ENCODE measurements around the gene PTPN14. TPM values are rescaled to one million over a fixed set of nuclear protein-coding genes. Genes with fewer than 3 reads are reported as not detected.
A peak's percentile ranks its signal among the peaks of the same experiment; 100 is the strongest.

PTPN14 gene
- total RNA-seq, 3 donors from 2014 or later: 5.8 to 49.0 (median 8.3) TPM

- ATAC-seq (no peak), DNase-seq (no peak)
- H3K36me3 ChIP-seq (ENCODE audit: low read depth): no peaks in the 10 kb centered on the region
- TF ChIP-seq, protein P1, sequence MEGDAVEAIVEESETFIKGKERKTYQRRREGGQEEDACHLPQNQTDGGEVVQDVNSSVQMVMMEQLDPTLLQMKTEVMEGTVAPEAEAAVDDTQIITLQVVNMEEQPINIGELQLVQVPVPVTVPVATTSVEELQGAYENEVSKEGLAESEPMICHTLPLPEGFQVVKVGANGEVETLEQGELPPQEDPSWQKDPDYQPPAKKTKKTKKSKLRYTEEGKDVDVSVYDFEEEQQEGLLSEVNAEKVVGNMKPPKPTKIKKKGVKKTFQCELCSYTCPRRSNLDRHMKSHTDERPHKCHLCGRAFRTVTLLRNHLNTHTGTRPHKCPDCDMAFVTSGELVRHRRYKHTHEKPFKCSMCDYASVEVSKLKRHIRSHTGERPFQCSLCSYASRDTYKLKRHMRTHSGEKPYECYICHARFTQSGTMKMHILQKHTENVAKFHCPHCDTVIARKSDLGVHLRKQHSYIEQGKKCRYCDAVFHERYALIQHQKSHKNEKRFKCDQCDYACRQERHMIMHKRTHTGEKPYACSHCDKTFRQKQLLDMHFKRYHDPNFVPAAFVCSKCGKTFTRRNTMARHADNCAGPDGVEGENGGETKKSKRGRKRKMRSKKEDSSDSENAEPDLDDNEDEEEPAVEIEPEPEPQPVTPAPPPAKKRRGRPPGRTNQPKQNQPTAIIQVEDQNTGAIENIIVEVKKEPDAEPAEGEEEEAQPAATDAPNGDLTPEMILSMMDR (IDR thresholded peaks at IDR 0.05): no peak
- H3K4me3 ChIP-seq: no peak overlapping the region
- no peaks in the 10 kb centered on the region for H3K9me3 ChIP-seq
- no peaks in the 10 kb centered on the region for H3K4me1 ChIP-seq (ENCODE audit: low read depth)
- intact Hi-C loops (cut with DNase I, micrococcal nuclease): no loop called here
Measured at GRCh38 chr1:214449371-214449770, 102.0 kb downstream of the PTPN14 start.

DNA sequence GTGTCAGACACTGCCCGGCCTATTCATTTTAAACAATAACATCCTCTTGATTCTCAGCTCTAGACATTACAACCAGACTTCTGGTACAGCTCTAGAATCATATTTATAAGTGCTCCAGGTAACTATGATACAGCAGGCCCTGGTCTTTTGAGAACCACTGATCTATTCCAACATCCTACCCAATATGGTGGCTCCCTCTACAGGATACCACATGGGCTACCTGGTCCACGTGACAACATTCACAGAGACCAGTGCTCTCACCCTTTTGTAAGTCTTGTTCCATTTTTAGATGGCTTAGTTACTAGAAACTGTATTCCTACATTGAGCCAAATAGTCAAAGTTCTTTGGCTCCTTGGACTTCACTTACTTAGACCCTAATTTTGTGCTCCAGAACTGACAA is 102.9 kb downstream of the PTPN14 start:
- intact Hi-C loops (cut with DNase I, micrococcal nuclease): no loop called here
- ATAC-seq: no peak
- Histone ChIP-seq H3K4me3 (no peak overlapping the region), H3K36me3 (ENCODE audit: low read depth) (no peaks in the 10 kb centered on the region), H3K4me1 (ENCODE audit: low read depth) (no peaks in the 10 kb centered on the region), H3K9me3 (no peaks in the 10 kb centered on the region)
- no peak for DNase-seq
- TF ChIP-seq, protein P1 (IDR thresholded peaks at IDR 0.05): no peak

GRCh38 chr1:214447557-214447871 is 103.9 kb downstream of the PTPN14 start:
- H3K4me3 ChIP-seq: no peak overlapping the region
- intact Hi-C loops (cut with DNase I, micrococcal nuclease): no loop called here
- no peaks in the 10 kb centered on the region for H3K4me1 ChIP-seq (ENCODE audit: low read depth)
- no peaks in the 10 kb centered on the region for H3K36me3 ChIP-seq (ENCODE audit: low read depth)
- H3K9me3 ChIP-seq: no peaks in the 10 kb centered on the region
- DNase-seq: no peak
- ATAC-seq: no peak
- TF ChIP-seq, protein P1 (IDR thresholded peaks at IDR 0.05): no peak

GRCh38 chr1:214446772-214447556 is 104.4 kb downstream of the PTPN14 start:
- TF ChIP-seq, protein P1 (IDR thresholded peaks at IDR 0.05): no peak
- ATAC-seq (peak; percentile 41), DNase-seq (peak in 1 of 3 donors; percentile 6)
- Histone ChIP-seq H3K4me3 (no peak overlapping the region), H3K4me1 (ENCODE audit: low read depth) (no peaks in the 10 kb centered on the region), H3K9me3 (no peaks in the 10 kb centered on the region), H3K36me3 (ENCODE audit: low read depth) (no peaks in the 10 kb centered on the region)
- intact Hi-C loops (cut with DNase I, micrococcal nuclease): no loop called here

- no peaks in the 10 kb centered on the region for H3K9me3 ChIP-seq
- intact Hi-C loops (cut with DNase I, micrococcal nuclease): no loop called here
- TF ChIP-seq, protein P1 (IDR thresholded peaks at IDR 0.05): no peak
- ATAC-seq (peak; percentile 31), DNase-seq (no peak)
- H3K4me1 ChIP-seq (ENCODE audit: low read depth): no peaks in the 10 kb centered on the region
- no peak overlapping the region for H3K4me3 ChIP-seq
- H3K36me3 ChIP-seq (ENCODE audit: low read depth): no peaks in the 10 kb centered on the region
Measured at GRCh38 chr1:214445831-214446614, 105.4 kb downstream of the PTPN14 start.
